Ammon's horn (tissue), 1 donor: ENCODE data around the gene KRT17.

ENCODE experiments used
- DNase-seq: peaks from one replicate; pipeline ENCODE4 v3.0.0-alpha.2; 2016; ENCODE audit warnings: low spot score

The KRT17 gene

GRCh38 chr17:41624208-41625101, at the start of gene KRT17:
Gene KRT17, minus strand, starts transcription at chr17:41624575. Its CDS starts 66 bp downstream, at chr17:41624509.
- no peak for DNase-seq

- DNase-seq, result no peak
These were observed 47.8 kb upstream of the KRT17 start for GRCh38 chr17:41672153-41672552.

- no peak for DNase-seq
These were observed 43.1 kb upstream of the KRT17 start for GRCh38 chr17:41667280-41668041.

GRCh38 chr17:41666708-41667279, 42.4 kb upstream of the KRT17 start:
- peak; percentile 88 for DNase-seq

GRCh38 chr17:41666237-41666641, 41.9 kb upstream of the KRT17 start:
- peak; percentile 55 for DNase-seq

- DNase-seq, result peak; percentile 89
These were observed 41.3 kb upstream of the KRT17 start for GRCh38 chr17:41665566-41666236.

- DNase-seq, result no peak
These were observed 40.5 kb upstream of the KRT17 start for GRCh38 chr17:41664587-41665565.

- DNase-seq, result no peak
These were observed 39.7 kb upstream of the KRT17 start for GRCh38 chr17:41664172-41664457.

GRCh38 chr17:41663451-41664171, 39.2 kb upstream of the KRT17 start:
- DNase-seq, result no peak

GRCh38 chr17:41660221-41660711, 35.9 kb upstream of the KRT17 start:
- DNase-seq, result no peak

GRCh38 chr17:41659427-41660212, 35.2 kb upstream of the KRT17 start:
- DNase-seq, result no peak

GRCh38 chr17:41658846-41659245, 34.5 kb upstream of the KRT17 start:
- no peak for DNase-seq

- no peak for DNase-seq
These were observed 33.6 kb upstream of the KRT17 start for GRCh38 chr17:41657936-41658335.

- no peak for DNase-seq
These were observed 32.9 kb upstream of the KRT17 start for GRCh38 chr17:41657176-41657754.

GRCh38 chr17:41656249-41657023, 32.1 kb upstream of the KRT17 start:
- no peak for DNase-seq

- no peak for DNase-seq
These were observed 31.3 kb upstream of the KRT17 start for GRCh38 chr17:41655611-41656111.

GRCh38 chr17:41654678-41655607, 30.6 kb upstream of the KRT17 start:
- DNase-seq, result no peak
